Liver (tissue), 10 donors: Measurements from ENCODE around the gene ARMCX6. TPM values are rescaled to one million over a fixed set of nuclear protein-coding genes. Genes with fewer than 3 reads are reported as not detected.
"Not testable (repeated sequence)": the region's sequence is repeated elsewhere in the genome, so short reads cannot be mapped to it uniquely, and the experiment has no call there.

ENCODE experiments used
- DNase-seq: peaks from one replicate; pipeline ENCODE4 v3.0.0-alpha.2; 2017; ENCODE audit warnings: low spot score
- H3K27ac ChIP-seq, 2 donors: one replicate each; pipeline ENCODE4 v1.7.0; 2013; ENCODE audit warnings: inconsistent platforms in 2 of 2, low read length in 2 of 2, control low read depth in 1 of 2, low read depth in 1 of 2, mild to moderate bottlenecking in 1 of 2
- H3K27me3 ChIP-seq, 4 donors: one replicate each; pipeline versions ENCODE4 v1.6.1 to v1.7.0; 2013; ENCODE audit warnings: low read length in 3 of 4, inconsistent platforms in 1 of 4, mild to moderate bottlenecking in 1 of 4, moderate library complexity in 1 of 4; ENCODE audit not compliant: control insufficient read depth in 4 of 4, insufficient read depth in 4 of 4
- H3K36me3 ChIP-seq, 4 donors: one replicate each; pipeline versions ENCODE4 v1.6.1 to v1.7.0; 2013; ENCODE audit warnings: low read length in 3 of 4, mild to moderate bottlenecking in 3 of 4, low read depth in 1 of 4, moderate library complexity in 1 of 4; ENCODE audit not compliant: control insufficient read depth in 4 of 4, insufficient read depth in 3 of 4
- H3K4me1 ChIP-seq, 4 donors: one replicate each; pipeline versions ENCODE4 v1.6.1 to v1.7.0; 2013; ENCODE audit warnings: low read length in 3 of 4, mild to moderate bottlenecking in 3 of 4, moderate library complexity in 1 of 4; ENCODE audit not compliant: control insufficient read depth in 4 of 4, insufficient read depth in 4 of 4
- H3K4me3 ChIP-seq, 3 donors: one replicate each; pipeline versions ENCODE4 v1.6.1 to v1.7.0; 2013; ENCODE audit warnings: low read length in 3 of 3, control low read depth in 1 of 3, low read depth in 1 of 3, mild to moderate bottlenecking in 1 of 3
- H3K9ac ChIP-seq, 2 donors: one replicate each; pipeline ENCODE4 v1.7.0; 2013; ENCODE audit warnings: low read length in 2 of 2, mild to moderate bottlenecking in 2 of 2, moderate library complexity in 2 of 2, control low read depth in 1 of 2, low read depth in 1 of 2
- H3K9me3 ChIP-seq, 4 donors: one replicate each; pipeline versions ENCODE4 v1.6.1 to v1.7.0; 2013; ENCODE audit warnings: low read length in 3 of 4; ENCODE audit not compliant: control insufficient read depth in 4 of 4
- EGR1 ChIP-seq, 2 donors: IDR thresholded peaks; 2 replicates each; pipeline ENCODE4 v1.6.1; 2016 to 2018; ENCODE audit warnings: antibody characterized with exemption in 2 of 2, low read depth in 2 of 2
- FOXA2 ChIP-seq: IDR thresholded peaks from 2 replicates; pipeline ENCODE4 v1.6.1; 2016; ENCODE audit warnings: antibody characterized with exemption
- RAD21 ChIP-seq, 2 donors: IDR thresholded peaks; 2 replicates each; pipeline ENCODE4 v1.6.1; 2016; ENCODE audit warnings: antibody characterized with exemption in 2 of 2, mild to moderate bottlenecking in 2 of 2
- RXRA ChIP-seq, 2 donors: IDR thresholded peaks; 2 replicates each; pipeline ENCODE4 v1.6.1; 2017 to 2018; ENCODE audit warnings: antibody characterized with exemption in 2 of 2, mild to moderate bottlenecking in 1 of 2
- TAF1 ChIP-seq: conservative IDR thresholded peaks from 2 replicates; pipeline ENCODE4 v1.6.1; 2016; ENCODE audit warnings: antibody characterized with exemption, mild to moderate bottlenecking
- WGBS: extraction: QIAGEN DNeasy Blood & Tissue Kit; methylation state at CpG from one replicate; pipeline ENCODE4 v1.1.7; 2013; 5-methylcytosine and 5-hydroxymethylcytosine counted together
- polyA plus RNA-seq, 2 donors: library from polyadenylated mRNA; stranded (reverse) in 1 of 2; unstranded in 1 of 2; fragments of 200-250 nt in 1 of 2; fragments of >200 nt in 1 of 2; fragmentation: Nextera tagmentation in 1 of 2; extraction: Ambion mirVana in 1 of 2; gene quantifications; one replicate each; pipeline versions ENCODE4 v1.2.1 to v1.2.3, GENCODE V29; 2013 to 2015
- small RNA-seq: library from RNA; depleted of rRNA; stranded (forward); fragments of <200 nt; gene quantifications from one replicate; pipeline ENCODE3, GENCODE V24; 2014
- total RNA-seq, 2 donors: library from RNA; depleted of rRNA; stranded (reverse); fragments of >200 nt; gene quantifications; one replicate each; pipeline ENCODE4 v1.2.3, GENCODE V29; 2014
- TF ChIP-seq, protein P1 (sequence below): fragments of 150-350 bp; IDR thresholded peaks from 2 replicates; pipeline ENCODE4 v1.5.1; 2017; ENCODE audit warnings: improper control_type of control experiment, low read depth, low read length; ENCODE audit not compliant: missing input control
- TF ChIP-seq, protein P2 (sequence below): IDR thresholded peaks from 2 replicates; pipeline ENCODE4 v1.6.1; 2016; ENCODE audit warnings: antibody characterized with exemption
- donor health status: healthy.
- donor health status: healthy.
- donor health status: healthy.
- donor health status: healthy.
- donor health status: healthy.

ARMCX6 gene
- total and polyA plus RNA-seq, 4 donors: 6.9 to 13.3 (median 12.2) TPM

DNA sequence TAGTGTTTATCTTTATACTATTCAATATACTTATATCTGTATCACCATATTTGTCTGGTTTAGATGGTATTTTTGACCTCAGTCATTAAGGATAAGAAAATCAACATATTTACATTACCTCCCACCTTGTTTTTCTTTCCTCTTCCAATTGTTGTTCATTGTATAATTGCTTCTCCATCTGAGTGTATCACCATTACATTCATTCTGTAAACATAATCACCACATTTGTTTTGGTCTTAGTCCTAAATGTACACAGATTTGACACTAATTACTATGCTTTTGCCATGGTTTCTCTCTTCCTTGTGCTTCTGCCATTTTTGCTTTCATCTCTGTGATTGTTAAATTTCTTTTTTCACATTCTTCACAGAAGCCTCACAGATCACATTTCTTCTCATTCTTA lies 12.7 kb downstream of the ARMCX6 start:
- H3K4me3 ChIP-seq: no peak overlapping the region
- H3K27ac ChIP-seq: no peak overlapping the region
- DNase-seq: no peak
- H3K9ac ChIP-seq: no peak overlapping the region
- TF ChIP-seq FOXA2 (no peak), TAF1 (no peak)
- H3K4me1 ChIP-seq: no peaks in the 10 kb centered on the region
- H3K27me3 ChIP-seq: peaks cover 0 to 4% (median 0%) of the 10 kb centered on the region in 4 donors
- H3K9me3 ChIP-seq: no peaks in the 10 kb centered on the region
- no peaks in the 10 kb centered on the region for H3K36me3 ChIP-seq

DNA sequence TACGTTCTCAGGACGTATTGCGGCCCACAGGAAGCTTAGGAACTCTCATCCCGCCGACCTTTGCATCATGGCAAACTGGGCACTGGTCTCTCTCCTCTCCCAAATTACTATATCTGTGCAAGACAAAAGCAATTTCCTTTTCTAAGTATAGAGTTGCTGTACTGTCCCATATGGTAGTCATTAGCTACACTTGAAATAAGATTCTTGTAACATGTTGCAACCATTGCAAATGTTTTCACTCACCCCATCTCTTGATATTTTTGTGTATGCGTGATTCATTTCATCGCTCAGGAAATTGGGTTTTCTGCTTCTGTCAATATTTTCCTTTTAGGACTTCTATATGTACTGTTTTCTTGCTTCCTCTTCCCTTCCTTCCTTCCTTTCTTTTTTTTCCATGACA lies 15.7 kb downstream of the ARMCX6 start:
- Histone ChIP-seq H3K4me3 (no peak overlapping the region), H3K27me3 (peaks cover 0 to 4% (median 0%) of the 10 kb centered on the region in 4 donors), H3K27ac (no peak overlapping the region), H3K36me3 (no peaks in the 10 kb centered on the region), H3K9ac (no peak overlapping the region), H3K9me3 (no peaks in the 10 kb centered on the region), H3K4me1 (no peaks in the 10 kb centered on the region)
- DNase-seq: no peak
- 90% methylated on average over 4 of the region's 7 CpGs for WGBS
- TF ChIP-seq TAF1: no peak
- no peak for TF ChIP-seq FOXA2
- TF ChIP-seq EGR1 (IDR thresholded peaks at IDR 0.05; ENCODE audit: low read depth in 2 of 2): no peak

DNA sequence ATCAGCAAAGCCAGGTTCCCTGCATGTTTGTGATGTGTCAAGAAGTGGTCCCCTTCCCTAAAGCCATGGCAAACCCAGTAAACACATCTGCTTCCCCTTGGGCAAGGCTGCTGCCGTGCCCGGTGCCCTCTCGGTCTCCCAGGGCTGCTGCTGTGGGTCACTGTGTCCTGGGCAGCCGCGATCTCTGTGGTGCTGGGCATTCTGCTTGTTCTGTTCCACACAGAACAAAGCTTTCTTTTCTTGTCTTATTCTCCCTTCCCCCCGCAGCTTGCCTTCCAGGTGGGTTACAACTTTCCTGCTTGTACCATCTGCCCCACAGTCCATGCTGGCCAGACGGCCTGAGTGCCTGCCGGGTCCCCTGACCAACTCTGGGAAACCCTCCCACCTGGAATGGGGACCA lies 18.2 kb downstream of the ARMCX6 start:
- not testable (repeated sequence) for H3K9me3 ChIP-seq, H3K9ac ChIP-seq, H3K27ac ChIP-seq, H3K27me3 ChIP-seq, H3K36me3 ChIP-seq, DNase-seq, H3K4me1 ChIP-seq, H3K4me3 ChIP-seq
- 86% methylated on average over 6 of the region's 8 CpGs for WGBS

DNA sequence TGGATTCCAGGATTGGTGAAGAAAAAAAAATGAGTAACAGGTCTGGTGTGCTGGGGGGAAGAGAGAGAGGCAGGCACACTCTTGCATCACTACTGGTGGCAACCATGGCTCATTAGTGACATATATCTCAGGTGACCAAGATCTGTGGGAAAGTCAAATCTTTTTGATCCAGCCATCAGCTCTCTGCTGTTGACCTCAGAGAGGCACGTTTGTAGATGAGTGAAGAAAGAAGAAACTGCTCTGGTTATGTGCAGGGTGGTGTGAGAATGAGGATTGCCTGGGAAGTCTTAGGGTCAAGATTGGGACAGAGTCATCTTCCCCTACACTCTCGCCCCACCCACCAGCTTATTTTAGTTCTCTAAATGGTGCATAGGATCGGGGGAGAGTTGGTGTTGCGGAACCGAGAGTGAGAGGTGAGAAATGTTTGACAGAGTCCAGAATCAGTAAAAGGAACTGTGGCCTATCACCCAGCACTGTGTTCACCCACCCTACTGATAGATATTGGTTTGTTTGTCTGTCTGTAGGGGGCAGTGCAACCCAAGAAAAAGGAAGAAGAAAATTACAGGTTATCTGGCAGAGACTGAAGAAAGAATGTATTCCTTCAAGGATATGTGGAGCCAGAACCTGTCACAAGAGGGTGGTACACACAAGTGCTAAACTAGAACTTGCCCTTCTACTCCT lies 21.9 kb downstream of the ARMCX6 start:
- H3K4me3 ChIP-seq: no peak overlapping the region
- WGBS: 7% methylated on average over 5 of the region's 5 CpGs
- no peaks in the 10 kb centered on the region for H3K9me3 ChIP-seq
- H3K9ac ChIP-seq: no peak overlapping the region
- peaks cover 0 to 6% (median 0%) of the 10 kb centered on the region in 4 donors for H3K27me3 ChIP-seq
- peak; percentile 83 to 89 for TF ChIP-seq RAD21 (IDR thresholded peaks at IDR 0.05)
- TF ChIP-seq, protein P1, sequence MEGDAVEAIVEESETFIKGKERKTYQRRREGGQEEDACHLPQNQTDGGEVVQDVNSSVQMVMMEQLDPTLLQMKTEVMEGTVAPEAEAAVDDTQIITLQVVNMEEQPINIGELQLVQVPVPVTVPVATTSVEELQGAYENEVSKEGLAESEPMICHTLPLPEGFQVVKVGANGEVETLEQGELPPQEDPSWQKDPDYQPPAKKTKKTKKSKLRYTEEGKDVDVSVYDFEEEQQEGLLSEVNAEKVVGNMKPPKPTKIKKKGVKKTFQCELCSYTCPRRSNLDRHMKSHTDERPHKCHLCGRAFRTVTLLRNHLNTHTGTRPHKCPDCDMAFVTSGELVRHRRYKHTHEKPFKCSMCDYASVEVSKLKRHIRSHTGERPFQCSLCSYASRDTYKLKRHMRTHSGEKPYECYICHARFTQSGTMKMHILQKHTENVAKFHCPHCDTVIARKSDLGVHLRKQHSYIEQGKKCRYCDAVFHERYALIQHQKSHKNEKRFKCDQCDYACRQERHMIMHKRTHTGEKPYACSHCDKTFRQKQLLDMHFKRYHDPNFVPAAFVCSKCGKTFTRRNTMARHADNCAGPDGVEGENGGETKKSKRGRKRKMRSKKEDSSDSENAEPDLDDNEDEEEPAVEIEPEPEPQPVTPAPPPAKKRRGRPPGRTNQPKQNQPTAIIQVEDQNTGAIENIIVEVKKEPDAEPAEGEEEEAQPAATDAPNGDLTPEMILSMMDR: peak; percentile 58
- TF ChIP-seq RXRA (IDR thresholded peaks at IDR 0.05): no peak
- no peak for TF ChIP-seq FOXA2
- TF ChIP-seq, protein P2, sequence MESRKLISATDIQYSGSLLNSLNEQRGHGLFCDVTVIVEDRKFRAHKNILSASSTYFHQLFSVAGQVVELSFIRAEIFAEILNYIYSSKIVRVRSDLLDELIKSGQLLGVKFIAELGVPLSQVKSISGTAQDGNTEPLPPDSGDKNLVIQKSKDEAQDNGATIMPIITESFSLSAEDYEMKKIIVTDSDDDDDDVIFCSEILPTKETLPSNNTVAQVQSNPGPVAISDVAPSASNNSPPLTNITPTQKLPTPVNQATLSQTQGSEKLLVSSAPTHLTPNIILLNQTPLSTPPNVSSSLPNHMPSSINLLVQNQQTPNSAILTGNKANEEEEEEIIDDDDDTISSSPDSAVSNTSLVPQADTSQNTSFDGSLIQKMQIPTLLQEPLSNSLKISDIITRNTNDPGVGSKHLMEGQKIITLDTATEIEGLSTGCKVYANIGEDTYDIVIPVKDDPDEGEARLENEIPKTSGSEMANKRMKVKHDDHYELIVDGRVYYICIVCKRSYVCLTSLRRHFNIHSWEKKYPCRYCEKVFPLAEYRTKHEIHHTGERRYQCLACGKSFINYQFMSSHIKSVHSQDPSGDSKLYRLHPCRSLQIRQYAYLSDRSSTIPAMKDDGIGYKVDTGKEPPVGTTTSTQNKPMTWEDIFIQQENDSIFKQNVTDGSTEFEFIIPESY: no peak
- no peaks in the 10 kb centered on the region for H3K4me1 ChIP-seq
- no peak overlapping the region for H3K27ac ChIP-seq
- no peaks in the 10 kb centered on the region for H3K36me3 ChIP-seq
- DNase-seq: no peak

Small RNAs within 50 kb of the gene (small RNA-seq; reads per million reads assigned to genes)
- not detected for gene RNU6-30P

Other genes starting within 250 kb of the ARMCX6 start
- gene BTK, start 231.8 kb downstream of the ARMCX6 start, total RNA-seq: 10 to 100 TPM in 1 of 2 donors, 1 to 10 TPM in 1; 2.9 to 22.6 TPM
- 1 to 10 TPM in 1 of 2 donors, under 1 TPM in 1; 0.99 to 1.7 TPM for gene BTK, start 231.8 kb downstream of the ARMCX6 start, polyA plus RNA-seq
- gene RPL36A, start 227.0 kb downstream of the ARMCX6 start, total RNA-seq: 100 to 1,000 TPM; 301 to 519 TPM
- gene RPL36A, start 227.0 kb downstream of the ARMCX6 start, polyA plus RNA-seq: 100 to 1,000 TPM; 123 to 458 TPM
- gene GLA, start 210.1 kb downstream of the ARMCX6 start, total RNA-seq: 10 to 100 TPM; 11.8 to 16.3 TPM
- 10 to 100 TPM in 1 of 2 donors, 1 to 10 TPM in 1; 9.5 to 14.5 TPM for gene GLA, start 210.1 kb downstream of the ARMCX6 start, polyA plus RNA-seq
- 10 to 100 TPM; 31.5 to 36.2 TPM for gene HNRNPH2, start 209.8 kb downstream of the ARMCX6 start, total RNA-seq
- 10 to 100 TPM; 33.3 to 36.9 TPM for gene HNRNPH2, start 209.8 kb downstream of the ARMCX6 start, polyA plus RNA-seq
- gene ARMCX4, start 132.5 kb downstream of the ARMCX6 start, total RNA-seq: 1 to 10 TPM; 2.1 to 4.6 TPM
- 1 to 10 TPM; 1.4 to 1.9 TPM for gene ARMCX4, start 132.5 kb downstream of the ARMCX6 start, polyA plus RNA-seq
- gene ARMCX1, start 67.5 kb downstream of the ARMCX6 start, total RNA-seq: 1 to 10 TPM; 2.3 to 9.0 TPM
- 1 to 10 TPM; 1.1 to 1.8 TPM for gene ARMCX1, start 67.5 kb downstream of the ARMCX6 start, polyA plus RNA-seq
- 10 to 100 TPM; 33.4 to 35.3 TPM for gene ARMCX3, start 5.2 kb upstream of the ARMCX6 start, total RNA-seq
- 10 to 100 TPM; 18.0 to 27.6 TPM for gene ARMCX3, start 5.2 kb upstream of the ARMCX6 start, polyA plus RNA-seq
- 1 to 10 TPM; 3.2 to 7.5 TPM for gene ARMCX2, start 41.9 kb upstream of the ARMCX6 start, total RNA-seq
- gene ARMCX2, start 41.9 kb upstream of the ARMCX6 start, polyA plus RNA-seq: 1 to 10 TPM in 1 of 2 donors, under 1 TPM in 1; 0.60 to 3.2 TPM